Progenitor cell of endocrine pancreas (in vitro differentiated cells): ENCODE data around the gene GDPD5. TPM values are rescaled to one million over a fixed set of nuclear protein-coding genes. Genes with fewer than 3 reads are reported as not detected.

Experiments
- DNase-seq: peaks from one replicate; pipeline ENCODE4 v3.0.0; 2021; ENCODE audit warnings: low spot score; ENCODE audit not compliant: unreplicated experiment
- H3K27ac Mint-ChIP-seq: 2 replicates; pipeline ENCODE4 v1.8.0; 2021; ENCODE audit warnings: mild to moderate bottlenecking, moderate library complexity, mixed read lengths
- H3K27me3 Mint-ChIP-seq: 2 replicates; pipeline ENCODE4 v1.8.0; 2021; ENCODE audit warnings: mixed read lengths
- H3K36me3 Mint-ChIP-seq: 2 replicates; pipeline ENCODE4 v1.8.0; 2022; ENCODE audit warnings: mixed read lengths; ENCODE audit not compliant: insufficient read depth
- H3K4me1 Mint-ChIP-seq: 2 replicates; pipeline ENCODE4 v1.8.0; 2021; ENCODE audit warnings: low read depth, mixed read lengths
- H3K4me3 Mint-ChIP-seq: 2 replicates; pipeline ENCODE4 v1.8.0; 2021; ENCODE audit warnings: low read depth, mild to moderate bottlenecking, moderate library complexity, mixed read lengths
- H3K9me3 Mint-ChIP-seq: 2 replicates; pipeline ENCODE4 v1.8.0; 2021; ENCODE audit warnings: low read depth, mixed read lengths
- total RNA-seq: library from RNA; stranded (reverse); gene quantifications from 2 replicates; pipeline ENCODE4 v1.2.1, GENCODE V29; 2021
- TF ChIP-seq, protein P1 (sequence below): fragments of 200-600 bp; sonication (generic); IDR thresholded peaks from one replicate; pipeline ENCODE4 v1.5.0; 2021; ENCODE audit warnings: antibody characterized with exemption, mild to moderate bottlenecking; ENCODE audit not compliant: unreplicated experiment

The GDPD5 gene
- total RNA-seq, 1 donor from 2014 or later: 32.4 TPM

DNA sequence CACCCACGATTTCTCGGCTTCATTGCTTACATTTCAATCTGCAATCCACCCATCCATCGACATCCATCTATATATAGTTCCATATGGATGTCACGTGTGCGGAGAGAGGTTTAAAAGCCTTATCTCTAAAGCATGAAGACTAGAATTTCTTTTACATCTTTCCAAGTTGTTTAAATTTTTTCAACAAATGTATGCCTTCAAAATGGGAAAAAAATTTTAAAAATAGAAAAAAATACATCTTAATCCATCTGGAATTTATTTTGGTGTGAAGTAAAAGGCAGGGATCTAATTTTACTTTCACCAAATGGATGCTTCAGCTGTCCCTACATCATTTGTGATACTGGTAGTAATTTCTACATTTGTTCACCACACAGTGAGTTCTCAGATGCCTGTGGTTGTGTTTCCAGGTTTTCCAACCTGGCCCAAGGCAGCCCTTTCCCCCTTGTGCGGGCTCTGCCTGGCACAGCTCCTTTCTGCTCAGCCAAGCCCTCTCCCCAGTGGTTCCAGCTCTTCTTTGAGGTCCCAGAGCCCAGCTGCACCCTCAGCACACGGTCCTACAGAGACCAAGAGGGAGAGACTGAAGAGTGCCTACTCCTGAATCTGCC, 55.2 kb downstream of the GDPD5 start:
- Mint-ChIP-seq H3K4me1 (peaks cover 4% of the 10 kb centered on the region), H3K4me3 (no peak overlapping the region), H3K9me3 (no peaks in the 10 kb centered on the region), H3K36me3 (no peaks in the 10 kb centered on the region), H3K27ac (no peak overlapping the region), H3K27me3 (peaks cover 2% of the 10 kb centered on the region)
- TF ChIP-seq, protein P1, sequence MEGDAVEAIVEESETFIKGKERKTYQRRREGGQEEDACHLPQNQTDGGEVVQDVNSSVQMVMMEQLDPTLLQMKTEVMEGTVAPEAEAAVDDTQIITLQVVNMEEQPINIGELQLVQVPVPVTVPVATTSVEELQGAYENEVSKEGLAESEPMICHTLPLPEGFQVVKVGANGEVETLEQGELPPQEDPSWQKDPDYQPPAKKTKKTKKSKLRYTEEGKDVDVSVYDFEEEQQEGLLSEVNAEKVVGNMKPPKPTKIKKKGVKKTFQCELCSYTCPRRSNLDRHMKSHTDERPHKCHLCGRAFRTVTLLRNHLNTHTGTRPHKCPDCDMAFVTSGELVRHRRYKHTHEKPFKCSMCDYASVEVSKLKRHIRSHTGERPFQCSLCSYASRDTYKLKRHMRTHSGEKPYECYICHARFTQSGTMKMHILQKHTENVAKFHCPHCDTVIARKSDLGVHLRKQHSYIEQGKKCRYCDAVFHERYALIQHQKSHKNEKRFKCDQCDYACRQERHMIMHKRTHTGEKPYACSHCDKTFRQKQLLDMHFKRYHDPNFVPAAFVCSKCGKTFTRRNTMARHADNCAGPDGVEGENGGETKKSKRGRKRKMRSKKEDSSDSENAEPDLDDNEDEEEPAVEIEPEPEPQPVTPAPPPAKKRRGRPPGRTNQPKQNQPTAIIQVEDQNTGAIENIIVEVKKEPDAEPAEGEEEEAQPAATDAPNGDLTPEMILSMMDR: no peak
- no peak for DNase-seq

DNA sequence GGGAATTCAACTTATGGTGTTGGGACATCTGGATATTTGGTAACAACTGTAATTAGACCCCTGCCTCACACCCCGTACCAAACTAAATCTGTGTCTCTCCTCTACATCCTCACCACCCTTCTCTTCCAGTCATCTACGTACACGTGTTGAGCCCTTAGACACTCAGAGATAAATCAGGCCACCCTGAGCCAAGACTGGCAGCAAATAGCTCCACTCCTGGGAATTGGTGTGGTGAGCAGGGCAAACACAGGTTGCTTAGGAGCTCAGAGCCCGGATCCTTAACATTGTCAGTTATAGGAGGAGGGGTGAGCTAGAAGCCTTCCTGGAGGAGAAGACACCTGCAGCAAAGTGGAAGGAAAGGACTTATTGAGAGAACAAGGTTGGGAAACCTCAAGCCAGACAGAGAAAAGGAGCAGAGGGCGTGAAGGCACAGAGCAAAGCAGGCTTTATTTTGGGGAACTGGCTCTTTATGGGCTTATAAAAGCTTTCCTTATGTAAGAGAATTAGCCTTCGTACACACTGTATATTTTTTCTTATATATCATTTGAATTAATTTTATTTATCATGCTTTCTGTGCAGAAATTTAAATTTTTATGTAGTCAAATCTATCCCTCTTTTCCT, 55.8 kb downstream of the GDPD5 start:
- Mint-ChIP-seq H3K27ac (no peak overlapping the region), H3K36me3 (no peaks in the 10 kb centered on the region), H3K4me1 (peaks cover 1% of the 10 kb centered on the region), H3K27me3 (peaks cover 2% of the 10 kb centered on the region), H3K9me3 (no peaks in the 10 kb centered on the region), H3K4me3 (no peak overlapping the region)
- no peak for DNase-seq
- TF ChIP-seq, protein P1: no peak

DNA sequence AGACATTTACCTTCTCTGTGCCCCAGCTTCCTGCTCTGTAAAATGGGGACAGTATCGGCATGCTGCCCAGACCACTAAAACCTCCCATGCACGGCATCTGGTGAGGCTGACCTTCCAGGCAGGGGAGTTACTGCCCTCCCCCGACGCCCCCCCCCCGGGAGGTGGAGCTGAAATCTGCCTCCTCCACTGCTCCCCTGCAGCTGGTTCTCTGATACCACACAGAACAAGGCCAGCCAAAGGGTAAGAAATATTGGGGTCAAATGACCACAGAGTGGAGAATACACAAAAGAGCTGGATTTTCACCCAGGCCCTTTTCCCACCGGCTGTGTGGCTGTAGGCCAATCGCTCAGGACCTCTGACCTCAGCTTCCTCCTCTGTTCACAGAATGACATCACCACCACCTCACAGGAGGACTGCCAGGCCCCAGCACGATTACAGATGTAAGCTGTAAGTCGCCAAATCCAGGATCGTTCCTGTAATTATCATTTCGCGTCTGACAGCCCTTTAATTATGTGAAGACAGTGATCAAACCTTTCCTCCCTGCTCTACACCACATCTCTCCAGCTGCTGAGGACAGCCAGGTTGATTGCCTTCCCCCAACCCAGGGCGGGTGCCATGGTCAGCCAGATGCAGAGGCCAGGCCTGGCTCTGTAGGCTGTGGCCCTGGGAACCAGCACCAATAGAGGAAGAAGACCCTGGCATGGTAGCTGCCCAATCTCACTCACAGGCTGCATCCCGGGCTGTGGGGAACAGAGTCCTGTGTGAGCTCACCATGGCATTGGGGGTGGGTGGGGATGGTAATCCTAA, 57.0 kb downstream of the GDPD5 start:
- no peak overlapping the region for H3K4me3 Mint-ChIP-seq
- no peak for DNase-seq
- H3K27ac Mint-ChIP-seq: no peak overlapping the region
- H3K4me1 Mint-ChIP-seq: peaks cover 4% of the 10 kb centered on the region
- TF ChIP-seq, protein P1: no peak
- no peaks in the 10 kb centered on the region for H3K36me3 Mint-ChIP-seq
- H3K27me3 Mint-ChIP-seq: peaks cover 2% of the 10 kb centered on the region
- H3K9me3 Mint-ChIP-seq: no peaks in the 10 kb centered on the region

DNA sequence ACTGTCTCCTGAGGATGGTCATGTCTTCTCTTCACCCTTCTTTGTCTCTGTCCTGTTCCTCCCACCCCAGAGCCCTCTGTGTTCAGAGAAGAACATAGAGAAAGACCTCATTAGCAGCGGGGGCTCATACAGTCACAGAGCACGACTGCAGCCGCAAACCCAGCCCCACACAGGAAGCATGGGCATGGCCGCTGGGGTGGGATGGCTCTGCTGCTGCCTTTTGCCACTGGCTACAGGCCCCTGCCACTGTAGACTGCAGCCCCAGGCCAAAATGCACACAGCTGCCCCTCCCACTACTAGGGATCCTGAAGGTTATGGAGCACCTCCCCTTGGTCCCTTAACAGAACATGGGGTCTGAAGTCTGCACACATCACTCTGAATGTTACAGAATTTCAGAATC, 57.9 kb downstream of the GDPD5 start:
- Mint-ChIP-seq H3K4me3 (no peak overlapping the region), H3K4me1 (peaks cover 12% of the 10 kb centered on the region)

DNA sequence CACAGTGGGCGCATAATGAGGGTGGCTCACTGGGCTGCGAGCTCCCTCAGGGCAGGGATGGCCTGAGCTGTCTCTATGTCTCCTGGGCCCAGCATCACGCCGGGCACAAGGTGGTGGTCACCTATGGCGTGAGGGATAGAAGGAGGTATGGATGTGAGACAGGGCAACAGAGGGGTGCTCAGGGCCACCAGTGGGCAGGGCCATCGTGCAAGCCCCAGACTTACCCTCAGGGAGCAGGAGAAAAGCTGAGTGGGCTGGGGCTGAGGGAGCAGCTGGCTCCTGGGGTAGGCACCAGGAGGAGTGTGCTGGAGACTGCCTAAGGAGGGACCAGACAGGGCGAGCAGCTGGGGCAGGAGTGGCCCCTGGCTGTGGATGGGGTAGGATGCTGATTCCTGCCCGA, 58.4 kb downstream of the GDPD5 start:
- Mint-ChIP-seq H3K36me3 (no peaks in the 10 kb centered on the region), H3K27me3 (peaks cover 2% of the 10 kb centered on the region), H3K4me1 (peaks cover 17% of the 10 kb centered on the region), H3K9me3 (no peaks in the 10 kb centered on the region), H3K27ac (no peak overlapping the region), H3K4me3 (no peak overlapping the region)
- TF ChIP-seq, protein P1: no peak
- DNase-seq: no peak

More for the DNA sequence above, 57.9 kb downstream of the GDPD5 start:
- peaks cover 2% of the 10 kb centered on the region for H3K27me3 Mint-ChIP-seq
- DNase-seq: no peak
- TF ChIP-seq, protein P1: no peak
- no peaks in the 10 kb centered on the region for H3K36me3 Mint-ChIP-seq
- H3K9me3 Mint-ChIP-seq: no peaks in the 10 kb centered on the region
- no peak overlapping the region for H3K27ac Mint-ChIP-seq
